ENCODE results near the gene TTLL8.

The TTLL8 gene

GRCh38 chr22:50082961-50083461 lies 24.9 kb upstream of the TTLL8 start:
- DNase-seq: no peak

GRCh38 chr22:50082197-50082715 lies 24.2 kb upstream of the TTLL8 start:
- DNase-seq: no peak

GRCh38 chr22:50081426-50082196 lies 23.5 kb upstream of the TTLL8 start:
- DNase-seq: no peak

GRCh38 chr22:50080077-50080465 lies 22.0 kb upstream of the TTLL8 start:
- DNase-seq: no peak

- DNase-seq: no peak
Measured at GRCh38 chr22:50078761-50079160, 20.7 kb upstream of the TTLL8 start.

GRCh38 chr22:50078246-50078645 lies 20.1 kb upstream of the TTLL8 start:
- no peak for DNase-seq

- no peak for DNase-seq
Measured at GRCh38 chr22:50076646-50077535, 18.8 kb upstream of the TTLL8 start.

GRCh38 chr22:50074551-50075530 lies 16.7 kb upstream of the TTLL8 start:
- no peak for DNase-seq

- no peak for DNase-seq
Measured at GRCh38 chr22:50074056-50074455, 16.0 kb upstream of the TTLL8 start.

- DNase-seq: no peak
Measured at GRCh38 chr22:50072714-50073538, 14.8 kb upstream of the TTLL8 start.

- DNase-seq: no peak
Measured at GRCh38 chr22:50072167-50072555, 14.1 kb upstream of the TTLL8 start.

- no peak for DNase-seq
Measured at GRCh38 chr22:50071432-50072166, 13.5 kb upstream of the TTLL8 start.

GRCh38 chr22:50070366-50070765 lies 12.3 kb upstream of the TTLL8 start:
- DNase-seq: no peak

- no peak for DNase-seq
Measured at GRCh38 chr22:50068096-50068495, 10.0 kb upstream of the TTLL8 start.

- DNase-seq: no peak
Measured at GRCh38 chr22:50067244-50067643, 9.1 kb upstream of the TTLL8 start.

- no peak for DNase-seq
Measured at GRCh38 chr22:50064453-50064852, 6.4 kb upstream of the TTLL8 start.

GRCh38 chr22:50063589-50064393 lies 5.7 kb upstream of the TTLL8 start:
- DNase-seq: no peak

GRCh38 chr22:50062509-50063135 lies 4.5 kb upstream of the TTLL8 start:
- no peak for DNase-seq

- DNase-seq: no peak
Measured at GRCh38 chr22:50061824-50062355, 3.8 kb upstream of the TTLL8 start.
